HepG2 (cell line): Measurements from ENCODE around the gene UBFD1. TPM values are rescaled to one million over a fixed set of nuclear protein-coding genes. Genes with fewer than 3 reads are reported as not detected.
A peak's percentile ranks its signal among the peaks of the same experiment; 100 is the strongest.

Source experiments
- ATF2 ChIP-seq: sonication (generic); formaldehyde crosslinking; IDR thresholded peaks from 2 replicates; pipeline ENCODE4 v1.4.0; 2020; ENCODE audit warnings: missing genetic modification reagents
- E2F5 ChIP-seq: sonication (generic); formaldehyde crosslinking; conservative IDR thresholded peaks from 2 replicates; pipeline ENCODE4 v1.4.0; 2020; ENCODE audit warnings: missing genetic modification reagents
- GPBP1L1 ChIP-seq: sonication (generic); formaldehyde crosslinking; IDR thresholded peaks from 2 replicates; pipeline ENCODE4 v1.5.0; 2020; ENCODE audit warnings: mild to moderate bottlenecking, missing genetic modification reagents
- IRF9 ChIP-seq: sonication (generic); formaldehyde crosslinking; IDR thresholded peaks from 2 replicates; pipeline ENCODE4 v1.8.0; 2022; ENCODE audit warnings: missing genetic modification reagents, mild to moderate bottlenecking, borderline replicate concordance
- IRX3 ChIP-seq: sonication (generic); formaldehyde crosslinking; IDR thresholded peaks from 2 replicates; pipeline ENCODE4 v1.8.1; 2023; ENCODE audit warnings: mild to moderate bottlenecking, low read depth, missing genetic modification reagents, borderline replicate concordance
- NR2F2 ChIP-seq: IDR thresholded peaks from 2 replicates; pipeline ENCODE4 v1.6.1; 2012; ENCODE audit warnings: low read depth, inconsistent platforms, borderline replicate concordance
- NR2F6 ChIP-seq, 2 experiments: IDR thresholded peaks; 2 replicates each; pipeline ENCODE4 v1.6.1; 2016; ENCODE audit warnings: antibody characterized with exemption in 1 of 2, mild to moderate bottlenecking in 1 of 2
- NR3C1 ChIP-seq: sonication (generic); formaldehyde crosslinking; IDR thresholded peaks from 2 replicates; pipeline ENCODE4 v1.4.0; 2020; ENCODE audit warnings: missing genetic modification reagents
- THAP9 ChIP-seq: sonication (generic); formaldehyde crosslinking; IDR thresholded peaks from 2 replicates; pipeline ENCODE4; 2020; ENCODE audit warnings: missing genetic modification reagents, mild to moderate bottlenecking, borderline replicate concordance
- ZBTB1 ChIP-seq: sonication (generic); formaldehyde crosslinking; IDR thresholded peaks from 2 replicates; pipeline ENCODE4 v1.4.0; 2020; ENCODE audit warnings: missing genetic modification reagents, borderline replicate concordance
- ZBTB8A ChIP-seq: sonication (generic); formaldehyde crosslinking; IDR thresholded peaks from 2 replicates; pipeline ENCODE4 v1.4.0; 2020; ENCODE audit warnings: mild to moderate bottlenecking, low read depth, missing genetic modification reagents, borderline replicate concordance
- ZFP41 ChIP-seq: sonication (generic); formaldehyde crosslinking; IDR thresholded peaks from 2 replicates; pipeline ENCODE4 v1.4.0; 2020; ENCODE audit warnings: mild to moderate bottlenecking, missing genetic modification reagents, borderline replicate concordance
- ZNF496 ChIP-seq: sonication (generic); formaldehyde crosslinking; IDR thresholded peaks from 2 replicates; pipeline ENCODE4 v1.8.1; 2023; ENCODE audit warnings: mild to moderate bottlenecking, moderate library complexity, missing genetic modification reagents; ENCODE audit not compliant: insufficient replicate concordance
- ZXDC ChIP-seq: sonication (generic); formaldehyde crosslinking; IDR thresholded peaks from 2 replicates; pipeline ENCODE4 v1.5.0; 2020; ENCODE audit warnings: mild to moderate bottlenecking, missing genetic modification reagents
- polyA plus RNA-seq, 8 experiments: library from polyadenylated mRNA; depleted of rRNA in 3 of 8; stranded (reverse) in 7 of 8; unstranded in 1 of 8; fragments of >200 nt; fragmentation: Illumina TruSeq in 4 of 8; extraction: Trizol in 4 of 8; gene quantifications; 2 replicates each; pipeline versions ENCODE4 v1.2.1 to v1.2.3, GENCODE V29; 2011 to 2016; ENCODE audit warnings: low read depth in 4 of 8, missing spikeins in 1 of 8, mixed read lengths in 1 of 8; ENCODE audit not compliant: insufficient read depth in 1 of 8
- total RNA-seq, 5 experiments: library from RNA; depleted of rRNA; stranded (reverse); fragments of >200 nt; fragmentation: Illumina TruSeq; extraction: Trizol; gene quantifications; 2 replicates each; pipeline ENCODE4 v1.2.3, GENCODE V29; 2016; ENCODE audit warnings: low read depth in 1 of 5

UBFD1 gene
- total and polyA plus RNA-seq, 2 of the 13 experiments (the other 11 are each of a cell fraction or from before 2014, with no cell fraction given) = 100 to 111 TPM

- no peak; the same call in 1 of the 2 replicates for TF ChIP-seq E2F5 (CRISPR knock-in tag)
- TF ChIP-seq NR2F6 (IDR thresholded peaks at IDR 0.05) = peak; percentile 22; the same call in 1 of the 2 replicates
- TF ChIP-seq NR2F6 (CRISPR knock-in tag; IDR thresholded peaks at IDR 0.05) = peak; percentile 71
- no peak for TF ChIP-seq IRX3 (CRISPR knock-in tag)
- TF ChIP-seq NR3C1 (CRISPR knock-in tag) = 0 out of 2 replicates have a peak, but pooled peaks have one; percentile 57
- TF ChIP-seq ATF2 (CRISPR knock-in tag) = peak; percentile 92
- TF ChIP-seq ZBTB1 (CRISPR knock-in tag) = no peak
- TF ChIP-seq IRF9 = peak; percentile 60; the same call in 1 of the 2 replicates
- TF ChIP-seq ZXDC (CRISPR knock-in tag) = peak; percentile 33; the same call in 1 of the 2 replicates
- no peak for TF ChIP-seq ZNF496 (CRISPR knock-in tag)
- no peak for TF ChIP-seq GPBP1L1 (CRISPR knock-in tag)
- peak; percentile 96 for TF ChIP-seq THAP9 (CRISPR knock-in tag)
- no peak for TF ChIP-seq NR2F2
- no peak; the same call in 1 of the 2 replicates for TF ChIP-seq ZBTB8A (CRISPR knock-in tag)
- TF ChIP-seq ZFP41 (CRISPR knock-in tag) = no peak; the same call in 1 of the 2 replicates
Measured at GRCh38 chr16:23556881-23557778, at the start of gene UBFD1, which contains the start of gene EARS2 (continued).
